ENCODE data around the gene BEND6.

Gene BEND6

GRCh38 chr6:56963793-56964192 lies 8.9 kb downstream of the BEND6 start:
- no peak overlapping the region for H3K27ac ChIP-seq (ENCODE audit: low read depth, low read length)
- H3K4me3 ChIP-seq (ENCODE audit: low read length), result no peak overlapping the region
- H3K9ac ChIP-seq (ENCODE audit: low read length), result no peak overlapping the region
- no peaks in the 10 kb centered on the region for H3K4me1 ChIP-seq (ENCODE audit: control insufficient read depth, insufficient read depth, low read length)
- H3K36me3 ChIP-seq (ENCODE audit: control insufficient read depth, insufficient read depth, low read length), result no peaks in the 10 kb centered on the region
- no peaks in the 10 kb centered on the region for H3K27me3 ChIP-seq (ENCODE audit: control insufficient read depth, insufficient read depth, low read length)

GRCh38 chr6:56965126-56965525 lies 10.2 kb downstream of the BEND6 start:
- Histone ChIP-seq H3K36me3 (ENCODE audit: control insufficient read depth, insufficient read depth, low read length) (no peaks in the 10 kb centered on the region), H3K9ac (ENCODE audit: low read length) (no peak overlapping the region), H3K27me3 (ENCODE audit: control insufficient read depth, insufficient read depth, low read length) (no peaks in the 10 kb centered on the region), H3K4me3 (ENCODE audit: low read length) (no peak overlapping the region), H3K27ac (ENCODE audit: low read depth, low read length) (no peak overlapping the region), H3K4me1 (ENCODE audit: control insufficient read depth, insufficient read depth, low read length) (no peaks in the 10 kb centered on the region)

DNA sequence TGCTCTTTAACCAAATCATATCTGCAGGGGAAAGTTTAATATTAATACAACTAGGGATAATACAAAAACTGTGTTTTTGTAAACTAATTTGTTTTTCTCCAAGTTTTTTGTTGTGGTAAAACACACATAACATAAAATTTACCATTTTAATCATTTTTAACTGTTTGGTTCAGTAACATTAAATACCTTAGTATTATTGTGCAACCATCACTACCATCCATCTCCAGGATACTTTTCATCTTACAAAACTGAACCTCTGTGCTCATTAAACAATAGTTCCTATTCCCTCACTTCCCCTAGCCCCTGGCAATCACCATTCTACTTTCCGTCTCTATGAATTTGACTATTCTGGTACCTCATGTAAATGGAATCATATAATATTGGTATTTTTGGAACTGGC lies 15.9 kb downstream of the BEND6 start:
- Histone ChIP-seq H3K27ac (ENCODE audit: low read depth, low read length) (no peak overlapping the region), H3K9ac (ENCODE audit: low read length) (no peak overlapping the region), H3K4me1 (ENCODE audit: control insufficient read depth, insufficient read depth, low read length) (no peaks in the 10 kb centered on the region), H3K27me3 (ENCODE audit: control insufficient read depth, insufficient read depth, low read length) (no peaks in the 10 kb centered on the region), H3K4me3 (ENCODE audit: low read length) (no peak overlapping the region), H3K36me3 (ENCODE audit: control insufficient read depth, insufficient read depth, low read length) (no peaks in the 10 kb centered on the region)

DNA sequence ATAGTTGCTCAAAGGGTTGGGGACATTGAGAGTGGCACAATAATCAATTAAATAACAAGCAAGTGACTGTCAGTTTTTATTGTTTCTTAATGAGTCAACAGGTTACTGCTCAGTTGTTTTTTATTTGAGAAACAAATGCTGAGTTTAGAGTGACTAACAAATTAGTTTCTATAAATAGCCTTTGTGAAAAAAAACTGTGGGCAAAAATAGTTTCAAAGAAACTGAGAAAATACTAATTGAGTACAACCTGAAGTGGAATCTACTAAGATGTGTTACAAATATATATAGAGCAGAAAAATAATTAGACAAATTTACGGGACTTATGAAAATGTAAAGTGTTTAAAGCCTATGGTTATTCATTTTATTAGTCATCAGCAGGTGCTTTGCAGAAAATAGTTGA lies 22.3 kb downstream of the BEND6 start:
- Histone ChIP-seq H3K27ac (ENCODE audit: low read depth, low read length) (no peak overlapping the region), H3K4me1 (ENCODE audit: control insufficient read depth, insufficient read depth, low read length) (no peaks in the 10 kb centered on the region), H3K27me3 (ENCODE audit: control insufficient read depth, insufficient read depth, low read length) (no peaks in the 10 kb centered on the region), H3K9ac (ENCODE audit: low read length) (no peak overlapping the region), H3K4me3 (ENCODE audit: low read length) (no peak overlapping the region), H3K36me3 (ENCODE audit: control insufficient read depth, insufficient read depth, low read length) (no peaks in the 10 kb centered on the region)

DNA sequence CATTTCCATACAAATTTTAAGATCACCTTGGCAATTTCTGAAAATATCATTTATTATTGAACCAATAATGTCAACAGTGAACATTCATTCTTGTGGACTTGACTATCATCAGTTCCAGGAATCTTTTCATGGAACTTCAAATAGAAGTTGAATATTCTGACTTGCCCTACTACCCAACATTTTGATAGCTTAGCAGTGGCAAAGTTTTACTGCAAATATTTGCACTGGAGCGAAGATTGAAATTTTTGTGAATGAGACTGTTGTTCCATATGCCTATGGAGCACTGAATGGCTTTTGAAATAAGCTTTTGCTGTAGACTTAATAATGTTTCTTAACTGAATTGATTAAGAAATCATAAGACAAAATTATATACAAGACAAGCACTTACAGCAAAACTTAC lies 23.6 kb downstream of the BEND6 start:
- no peak overlapping the region for H3K4me3 ChIP-seq (ENCODE audit: low read length)
- H3K27ac ChIP-seq (ENCODE audit: low read depth, low read length), result no peak overlapping the region
- no peak overlapping the region for H3K9ac ChIP-seq (ENCODE audit: low read length)
- no peaks in the 10 kb centered on the region for H3K27me3 ChIP-seq (ENCODE audit: control insufficient read depth, insufficient read depth, low read length)
- H3K4me1 ChIP-seq (ENCODE audit: control insufficient read depth, insufficient read depth, low read length), result no peaks in the 10 kb centered on the region
- H3K36me3 ChIP-seq (ENCODE audit: control insufficient read depth, insufficient read depth, low read length), result no peaks in the 10 kb centered on the region

DNA sequence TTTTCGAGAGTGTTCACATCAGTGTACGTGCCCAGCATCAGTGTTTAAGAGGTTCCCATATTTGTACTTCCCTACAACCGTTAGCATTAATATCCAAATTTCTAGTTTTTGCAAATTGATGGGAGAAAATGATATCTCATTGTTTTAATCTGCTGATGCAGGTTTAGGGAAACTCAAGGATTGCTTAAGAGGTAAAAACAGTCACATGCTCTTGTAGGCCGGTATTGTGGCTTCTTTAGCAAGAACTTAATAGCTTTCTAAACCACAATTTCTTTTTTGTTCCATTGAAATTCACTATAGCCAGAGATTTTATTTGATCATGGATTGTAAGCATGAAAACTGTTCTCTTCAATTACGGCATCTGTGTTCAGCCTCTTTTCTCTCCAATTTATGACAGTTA lies 29.5 kb downstream of the BEND6 start:
- Histone ChIP-seq H3K36me3 (ENCODE audit: control insufficient read depth, insufficient read depth, low read length) (no peaks in the 10 kb centered on the region), H3K4me1 (ENCODE audit: control insufficient read depth, insufficient read depth, low read length) (no peaks in the 10 kb centered on the region), H3K27me3 (ENCODE audit: control insufficient read depth, insufficient read depth, low read length) (no peaks in the 10 kb centered on the region), H3K27ac (ENCODE audit: low read depth, low read length) (no peak overlapping the region), H3K9ac (ENCODE audit: low read length) (no peak overlapping the region), H3K4me3 (ENCODE audit: low read length) (no peak overlapping the region)

DNA sequence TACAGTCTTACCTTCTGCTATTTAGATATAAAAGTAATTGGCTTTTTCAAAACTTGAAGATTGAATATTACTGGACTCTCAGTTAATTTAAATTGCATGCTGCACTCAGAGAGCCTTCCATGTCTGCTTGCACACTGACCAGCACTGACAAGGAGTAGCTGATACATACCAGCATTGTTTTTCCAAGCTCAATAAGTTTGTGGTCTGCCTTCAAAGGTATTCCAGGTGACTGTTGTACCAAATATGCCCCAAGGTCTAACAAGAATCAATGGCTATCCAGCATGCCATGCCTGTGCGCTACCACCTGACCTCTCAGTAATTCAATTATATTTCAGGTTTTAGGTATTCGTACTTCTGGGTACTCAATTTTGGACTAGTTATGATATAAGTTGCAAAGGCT lies 30.0 kb downstream of the BEND6 start:
- no peaks in the 10 kb centered on the region for H3K27me3 ChIP-seq (ENCODE audit: control insufficient read depth, insufficient read depth, low read length)
- no peak overlapping the region for H3K4me3 ChIP-seq (ENCODE audit: low read length)
- H3K9ac ChIP-seq (ENCODE audit: low read length), result no peak overlapping the region
- no peaks in the 10 kb centered on the region for H3K36me3 ChIP-seq (ENCODE audit: control insufficient read depth, insufficient read depth, low read length)
- no peaks in the 10 kb centered on the region for H3K4me1 ChIP-seq (ENCODE audit: control insufficient read depth, insufficient read depth, low read length)
- no peak overlapping the region for H3K27ac ChIP-seq (ENCODE audit: low read depth, low read length)

DNA sequence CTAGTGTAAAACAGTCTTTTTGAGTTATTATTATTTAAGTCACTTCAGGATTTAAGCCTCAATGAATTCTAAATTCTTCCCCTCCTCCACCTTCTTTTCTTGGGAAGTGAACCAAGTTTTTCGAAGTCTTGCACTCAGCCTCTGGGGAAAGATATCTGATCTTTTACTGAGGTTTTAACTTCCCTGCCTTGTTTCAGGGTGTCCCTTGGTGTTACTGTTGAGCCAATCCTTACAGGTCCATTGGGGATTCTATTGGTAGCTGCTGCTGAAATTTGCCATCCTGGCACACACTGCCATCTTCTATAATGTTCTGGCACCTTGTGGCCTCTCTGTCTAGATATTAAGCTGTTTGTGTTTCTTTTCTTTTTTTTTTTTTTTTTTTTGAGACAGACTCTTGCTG lies 31.7 kb downstream of the BEND6 start:
- H3K27ac ChIP-seq (ENCODE audit: low read depth, low read length), result no peak overlapping the region
- H3K9ac ChIP-seq (ENCODE audit: low read length), result no peak overlapping the region
- H3K4me3 ChIP-seq (ENCODE audit: low read length), result no peak overlapping the region
- no peaks in the 10 kb centered on the region for H3K4me1 ChIP-seq (ENCODE audit: control insufficient read depth, insufficient read depth, low read length)
- no peaks in the 10 kb centered on the region for H3K27me3 ChIP-seq (ENCODE audit: control insufficient read depth, insufficient read depth, low read length)
- no peaks in the 10 kb centered on the region for H3K36me3 ChIP-seq (ENCODE audit: control insufficient read depth, insufficient read depth, low read length)

DNA sequence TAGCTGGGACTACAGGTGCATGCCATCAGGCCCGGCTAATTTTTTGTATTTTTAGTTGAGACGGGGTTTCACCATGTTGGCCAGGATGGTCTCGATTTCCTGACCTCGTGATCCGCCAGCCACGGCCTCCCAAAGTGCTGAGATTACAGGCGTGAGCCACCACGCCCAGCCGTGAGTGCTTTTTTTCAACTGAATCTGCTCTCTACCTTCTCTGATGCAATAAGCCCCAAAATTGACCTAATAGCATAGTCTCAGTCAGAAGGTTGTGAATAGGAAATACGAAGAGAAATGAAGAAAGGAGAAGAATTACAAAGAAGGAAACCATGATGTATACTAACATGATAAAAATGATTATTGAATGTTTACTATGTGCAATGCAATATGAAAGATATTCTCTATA lies 33.2 kb downstream of the BEND6 start:
- Histone ChIP-seq H3K27ac (ENCODE audit: low read depth, low read length) (no peak overlapping the region), H3K36me3 (ENCODE audit: control insufficient read depth, insufficient read depth, low read length) (no peaks in the 10 kb centered on the region), H3K4me1 (ENCODE audit: control insufficient read depth, insufficient read depth, low read length) (no peaks in the 10 kb centered on the region), H3K9ac (ENCODE audit: low read length) (no peak overlapping the region), H3K4me3 (ENCODE audit: low read length) (no peak overlapping the region), H3K27me3 (ENCODE audit: control insufficient read depth, insufficient read depth, low read length) (no peaks in the 10 kb centered on the region)

GRCh38 chr6:56992036-56992435 lies 37.1 kb downstream of the BEND6 start:
- Histone ChIP-seq H3K27ac (ENCODE audit: low read depth, low read length) (no peak overlapping the region), H3K4me1 (ENCODE audit: control insufficient read depth, insufficient read depth, low read length) (no peaks in the 10 kb centered on the region), H3K36me3 (ENCODE audit: control insufficient read depth, insufficient read depth, low read length) (no peaks in the 10 kb centered on the region), H3K27me3 (ENCODE audit: control insufficient read depth, insufficient read depth, low read length) (no peaks in the 10 kb centered on the region), H3K4me3 (ENCODE audit: low read length) (no peak overlapping the region), H3K9ac (ENCODE audit: low read length) (no peak overlapping the region)

DNA sequence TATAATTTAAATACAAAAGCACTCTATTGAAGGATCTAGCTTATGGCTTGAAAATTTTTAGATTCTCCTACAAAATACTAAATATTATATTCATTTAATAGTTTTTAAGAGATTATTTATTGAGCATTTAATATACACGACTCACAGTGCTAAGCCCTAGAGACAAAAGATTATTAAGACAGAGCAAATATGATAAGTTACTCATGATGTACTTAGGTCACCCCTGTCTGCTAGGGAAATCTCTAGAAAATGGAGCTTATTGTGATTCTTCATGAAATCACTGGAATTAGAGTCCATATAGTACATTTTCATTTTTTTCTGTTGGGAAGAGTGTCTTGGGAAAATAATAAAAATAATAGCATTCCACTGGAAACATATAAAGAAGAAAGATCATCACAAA lies 37.8 kb downstream of the BEND6 start:
- Histone ChIP-seq H3K27ac (ENCODE audit: low read depth, low read length) (no peak overlapping the region), H3K4me3 (ENCODE audit: low read length) (no peak overlapping the region), H3K27me3 (ENCODE audit: control insufficient read depth, insufficient read depth, low read length) (no peaks in the 10 kb centered on the region), H3K36me3 (ENCODE audit: control insufficient read depth, insufficient read depth, low read length) (no peaks in the 10 kb centered on the region), H3K9ac (ENCODE audit: low read length) (no peak overlapping the region), H3K4me1 (ENCODE audit: control insufficient read depth, insufficient read depth, low read length) (no peaks in the 10 kb centered on the region)

DNA sequence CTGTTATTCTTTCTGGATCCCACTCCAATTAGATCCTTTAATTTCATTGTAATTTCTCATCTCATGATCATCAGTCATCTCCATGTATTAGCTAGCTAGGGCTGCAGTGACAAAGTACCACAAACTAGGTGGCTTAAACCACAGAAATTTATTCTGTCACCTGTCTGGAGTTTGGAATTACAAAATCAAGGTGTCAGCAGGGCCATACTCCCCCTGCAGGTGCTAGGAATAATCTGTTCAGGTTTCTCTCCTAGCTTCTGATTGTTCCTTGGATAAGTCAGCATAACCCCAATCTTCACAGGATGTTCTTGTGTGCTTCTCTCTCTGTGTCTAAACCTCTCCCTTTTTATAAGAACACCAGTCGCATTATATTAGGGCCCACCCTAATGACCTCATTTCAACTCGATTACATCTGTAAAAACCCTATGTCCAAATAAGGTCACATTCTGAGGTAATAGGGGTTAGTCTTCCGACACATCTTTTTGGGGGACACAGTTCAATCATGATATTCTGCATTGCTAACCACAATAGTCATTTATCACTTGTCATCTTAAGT lies 40.5 kb downstream of the BEND6 start:
- H3K4me1 ChIP-seq (ENCODE audit: control insufficient read depth, insufficient read depth, low read length), result no peaks in the 10 kb centered on the region
- H3K4me3 ChIP-seq (ENCODE audit: low read length), result no peak overlapping the region
- H3K27ac ChIP-seq (ENCODE audit: low read depth, low read length), result no peak overlapping the region
- no peaks in the 10 kb centered on the region for H3K27me3 ChIP-seq (ENCODE audit: control insufficient read depth, insufficient read depth, low read length)
- no peak overlapping the region for H3K9ac ChIP-seq (ENCODE audit: low read length)
- no peaks in the 10 kb centered on the region for H3K36me3 ChIP-seq (ENCODE audit: control insufficient read depth, insufficient read depth, low read length)

DNA sequence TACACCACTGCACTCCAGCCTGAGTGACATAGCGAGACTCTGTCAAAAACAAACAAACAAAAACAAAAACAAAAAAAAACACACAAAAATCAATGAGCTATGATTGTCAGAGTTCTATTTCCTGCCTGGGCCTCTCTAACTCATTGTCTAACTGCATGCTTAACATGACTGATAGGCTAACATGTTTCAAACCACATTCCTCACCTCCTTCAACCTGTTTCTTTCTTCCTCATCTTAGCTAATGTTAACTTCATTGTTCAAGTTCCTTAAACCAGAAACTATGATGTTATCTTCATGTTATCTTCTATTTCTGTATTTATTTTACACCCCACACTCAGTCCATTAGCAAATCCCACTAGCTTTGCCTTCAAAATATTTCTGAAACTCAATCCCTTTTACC lies 41.5 kb downstream of the BEND6 start:
- H3K27ac ChIP-seq (ENCODE audit: low read depth, low read length), result no peak overlapping the region
- no peaks in the 10 kb centered on the region for H3K4me1 ChIP-seq (ENCODE audit: control insufficient read depth, insufficient read depth, low read length)
- H3K4me3 ChIP-seq (ENCODE audit: low read length), result no peak overlapping the region
- H3K27me3 ChIP-seq (ENCODE audit: control insufficient read depth, insufficient read depth, low read length), result no peaks in the 10 kb centered on the region
- H3K36me3 ChIP-seq (ENCODE audit: control insufficient read depth, insufficient read depth, low read length), result no peaks in the 10 kb centered on the region
- H3K9ac ChIP-seq (ENCODE audit: low read length), result no peak overlapping the region

All from rectal smooth muscle tissue (tissue), 1 donor.